Measurements from ENCODE around the gene NRBP1. TPM values are rescaled to one million over a fixed set of nuclear protein-coding genes. Genes with fewer than 3 reads are reported as not detected.

The NRBP1 gene
- 96.7 and 105 TPM in 2 replicates for total RNA-seq (ENCODE audit: low replicate concordance)
- long read RNA-seq, transcript NRBP1-203 (18 exons, 2,163 nt), result major isoform, 17 of 205 reads
- long read RNA-seq, partial matches to known transcripts, result 174 of 205 reads
- long read RNA-seq, other reads (novel, unspliced or antisense), result 14 of 205 reads

DNA sequence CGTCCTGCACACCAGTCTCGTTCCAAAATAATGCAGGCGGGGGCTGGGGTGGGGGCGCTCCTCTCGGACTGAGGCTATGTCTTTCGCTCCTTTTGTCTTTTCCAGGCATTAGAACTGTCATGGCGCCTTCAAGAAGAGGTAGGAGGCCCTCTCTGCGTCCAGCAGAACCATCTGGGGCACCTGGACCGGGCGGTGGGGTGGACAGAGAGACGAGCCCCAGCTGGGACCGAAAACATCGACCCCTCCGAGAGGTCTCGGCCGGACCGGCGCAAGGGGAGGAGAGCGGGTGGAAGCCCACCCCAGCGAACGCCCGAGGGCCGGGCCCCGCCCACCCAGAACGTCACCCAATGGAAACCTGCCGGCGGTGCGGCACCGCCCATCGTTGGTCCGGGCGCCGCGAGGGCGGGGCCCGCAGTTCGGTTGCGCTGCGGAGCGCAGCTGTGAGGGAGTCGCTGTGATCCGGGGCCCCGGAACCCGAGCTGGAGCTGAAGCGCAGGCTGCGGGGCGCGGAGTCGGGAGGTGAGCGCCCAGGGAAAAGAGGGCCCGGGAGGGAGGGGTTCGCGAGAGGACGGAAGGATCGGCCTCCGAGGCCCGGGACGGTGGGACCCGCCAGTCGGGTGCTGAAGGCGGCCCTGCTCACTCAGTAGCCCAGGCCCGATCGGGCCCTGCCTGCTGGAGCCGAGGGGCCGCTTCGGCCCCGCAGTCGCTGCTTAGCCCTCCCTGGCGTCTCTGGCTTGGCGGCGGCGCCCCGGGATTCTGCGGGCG is at the start of gene NRBP1:
TSS of gene NRBP1 (plus strand) at position 419 of the 765 bp plus-strand sequence. CDS start 4,643 bp downstream, outside the sequence.
- TF ChIP-seq, protein P1, sequence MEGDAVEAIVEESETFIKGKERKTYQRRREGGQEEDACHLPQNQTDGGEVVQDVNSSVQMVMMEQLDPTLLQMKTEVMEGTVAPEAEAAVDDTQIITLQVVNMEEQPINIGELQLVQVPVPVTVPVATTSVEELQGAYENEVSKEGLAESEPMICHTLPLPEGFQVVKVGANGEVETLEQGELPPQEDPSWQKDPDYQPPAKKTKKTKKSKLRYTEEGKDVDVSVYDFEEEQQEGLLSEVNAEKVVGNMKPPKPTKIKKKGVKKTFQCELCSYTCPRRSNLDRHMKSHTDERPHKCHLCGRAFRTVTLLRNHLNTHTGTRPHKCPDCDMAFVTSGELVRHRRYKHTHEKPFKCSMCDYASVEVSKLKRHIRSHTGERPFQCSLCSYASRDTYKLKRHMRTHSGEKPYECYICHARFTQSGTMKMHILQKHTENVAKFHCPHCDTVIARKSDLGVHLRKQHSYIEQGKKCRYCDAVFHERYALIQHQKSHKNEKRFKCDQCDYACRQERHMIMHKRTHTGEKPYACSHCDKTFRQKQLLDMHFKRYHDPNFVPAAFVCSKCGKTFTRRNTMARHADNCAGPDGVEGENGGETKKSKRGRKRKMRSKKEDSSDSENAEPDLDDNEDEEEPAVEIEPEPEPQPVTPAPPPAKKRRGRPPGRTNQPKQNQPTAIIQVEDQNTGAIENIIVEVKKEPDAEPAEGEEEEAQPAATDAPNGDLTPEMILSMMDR (conservative IDR thresholded peaks at IDR 0.05), result peak; percentile 13
- DNase-seq (ENCODE audit: extremely low spot score, unreplicated experiment), result peak; percentile 92
- Mint-ChIP-seq H3K27me3 (no peaks in the 10 kb centered on the region), H3K9me3 (no peaks in the 10 kb centered on the region), H3K36me3 (peaks cover 2% of the 10 kb centered on the region), H3K4me3 (peak within 1 kb of the TSS; percentile 98), H3K4me1 (ENCODE audit: unreplicated experiment) (peaks cover 25% of the 10 kb centered on the region), H3K27ac (peak within 1 kb of the TSS; percentile 98)

DNA sequence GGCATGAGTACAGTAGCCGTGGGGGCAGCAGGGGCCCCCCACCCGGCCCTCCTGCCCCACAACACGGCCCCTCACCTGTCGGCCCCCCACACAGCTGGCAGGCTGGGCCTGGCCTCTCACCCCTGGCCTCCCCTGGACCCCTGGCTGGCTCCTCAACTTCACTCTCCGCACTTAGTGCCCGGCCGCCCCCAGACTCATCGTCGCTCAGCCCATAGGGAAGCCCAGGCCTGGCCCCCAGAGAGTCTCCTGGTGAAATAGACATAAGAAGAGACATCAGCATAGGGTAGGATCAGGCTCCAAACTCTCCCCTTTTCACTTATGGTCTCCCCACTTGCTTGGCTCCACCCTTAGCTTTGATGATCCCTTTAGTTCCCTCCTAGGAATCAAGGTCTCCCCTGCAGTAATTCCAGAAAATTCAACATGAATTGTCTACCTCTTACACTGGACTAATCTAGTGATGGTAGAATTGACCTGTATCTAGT is 49.6 kb upstream of the NRBP1 start:
- TF ChIP-seq, protein P1 (conservative IDR thresholded peaks at IDR 0.05), result no peak
- Mint-ChIP-seq H3K27ac (peak overlapping the region; percentile 97), H3K36me3 (peaks cover 18% of the 10 kb centered on the region), H3K27me3 (no peaks in the 10 kb centered on the region), H3K9me3 (no peaks in the 10 kb centered on the region), H3K4me3 (peak overlapping the region; percentile 88), H3K4me1 (ENCODE audit: unreplicated experiment) (peaks cover 24% of the 10 kb centered on the region)
- DNase-seq (ENCODE audit: extremely low spot score, unreplicated experiment), result no peak

DNA sequence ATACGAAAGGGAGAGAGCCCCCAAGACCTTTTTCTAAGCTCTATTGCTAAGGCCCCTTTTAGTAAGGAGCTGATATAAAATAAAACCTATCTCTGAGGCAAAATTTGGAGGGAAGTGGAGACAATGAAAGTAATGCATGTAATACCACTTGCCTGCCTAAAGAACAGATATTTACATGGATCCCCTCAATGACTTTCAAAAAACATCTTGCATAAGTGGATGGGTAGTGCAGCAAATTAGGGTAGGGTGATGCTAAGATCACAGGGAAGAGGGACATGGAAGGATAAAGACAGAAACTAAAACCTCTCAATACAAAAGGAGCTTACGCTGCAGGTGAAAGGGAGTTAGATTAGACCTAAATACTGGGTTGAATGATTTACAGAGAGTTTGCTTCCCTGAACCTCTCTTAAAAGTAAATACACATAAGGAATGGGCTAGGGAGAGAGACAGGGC is 49.0 kb upstream of the NRBP1 start:
- Mint-ChIP-seq H3K9me3 (no peaks in the 10 kb centered on the region), H3K27me3 (no peaks in the 10 kb centered on the region), H3K27ac (peak overlapping the region; percentile 97), H3K4me3 (peak overlapping the region; percentile 88), H3K36me3 (peaks cover 21% of the 10 kb centered on the region), H3K4me1 (ENCODE audit: unreplicated experiment) (peaks cover 24% of the 10 kb centered on the region)
- DNase-seq (ENCODE audit: extremely low spot score, unreplicated experiment), result no peak
- TF ChIP-seq, protein P1 (conservative IDR thresholded peaks at IDR 0.05), result no peak

DNA sequence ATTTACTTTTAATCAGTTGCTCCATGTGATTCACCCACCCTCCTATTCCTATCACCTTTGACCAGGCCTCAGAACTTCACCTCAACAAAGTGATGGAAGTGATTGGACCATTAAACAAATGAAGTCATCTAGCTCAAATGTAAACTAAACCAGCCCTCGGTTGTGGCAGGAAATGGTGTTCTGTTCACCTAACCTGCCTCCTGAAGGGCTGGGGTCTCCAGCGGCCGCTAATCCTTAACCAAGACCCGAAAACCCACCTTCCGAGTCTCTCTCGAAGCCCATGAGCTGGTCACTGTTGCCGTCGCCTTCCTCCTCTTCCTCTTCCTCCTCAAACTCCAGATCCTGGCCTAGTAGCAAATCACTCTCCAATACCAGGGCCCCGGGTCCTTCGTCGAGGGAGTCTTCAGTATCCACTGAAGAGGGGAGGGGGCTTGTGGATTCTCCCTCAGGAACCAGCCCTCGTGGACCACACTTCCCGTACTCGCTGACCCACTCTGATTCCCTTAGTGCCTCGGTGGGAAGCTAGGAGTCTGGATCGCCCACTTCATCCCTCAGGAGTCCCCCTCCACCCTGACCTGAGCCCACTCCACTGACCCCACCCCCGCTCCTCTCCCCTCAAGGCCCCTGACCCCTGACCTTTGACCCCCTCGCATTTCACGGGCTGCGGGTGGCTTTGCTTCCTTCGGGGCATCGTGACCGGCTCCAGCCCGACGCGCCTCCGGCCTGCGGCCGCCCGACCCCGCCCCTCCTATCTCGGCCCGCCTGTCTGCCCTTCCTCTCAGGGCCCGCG is 48.4 kb upstream of the NRBP1 start:
- Mint-ChIP-seq H3K27ac (peak overlapping the region; percentile 97), H3K36me3 (peaks cover 19% of the 10 kb centered on the region)
- TF ChIP-seq, protein P1 (conservative IDR thresholded peaks at IDR 0.05), result no peak

More for the DNA sequence above, 48.4 kb upstream of the NRBP1 start:
- no peak for DNase-seq (ENCODE audit: extremely low spot score, unreplicated experiment)
- peaks cover 24% of the 10 kb centered on the region for H3K4me1 Mint-ChIP-seq (ENCODE audit: unreplicated experiment)
- H3K9me3 Mint-ChIP-seq, result no peaks in the 10 kb centered on the region
- no peaks in the 10 kb centered on the region for H3K27me3 Mint-ChIP-seq
- H3K4me3 Mint-ChIP-seq, result peak overlapping the region; percentile 88
